GM12878 (cell line): ENCODE data around the gene SSH2. TPM values are rescaled to one million over a fixed set of nuclear protein-coding genes. Genes with fewer than 3 reads are reported as not detected.

Source experiments
- ATAC-seq: fragments of 200-7000 bp; cut with Tn5 transposase; 3 replicates; pipeline ENCODE4 v1.9.1; 2020; ENCODE audit warnings: mild to moderate bottlenecking, moderate library complexity
- BruUV-seq: library from RNA; stranded (reverse); fragments of 400-500 nt; replicated peaks from 2 replicates; lab custom pipeline; 2021; lab: Mats Ljungman, UMichigan
- CTCF ChIA-PET: fragments of 300-600 bp; sonication (Branson Sonifier 250); formaldehyde crosslinking; extraction: SDS; loops from one replicate; lab custom pipeline; 2021; ENCODE audit warnings: inconsistent platforms; lab: Yijun Ruan, JAX
- POLR2A ChIA-PET: fragments of 350-600 bp; formaldehyde crosslinking; extraction: SDS; loops from one replicate; lab custom pipeline; 2021; ENCODE audit warnings: inconsistent platforms; lab: Charles Lee
- RAD21 ChIA-PET: fragments of 300-600 bp; sonication (Branson Sonifier 250); formaldehyde crosslinking; loops from one replicate; lab custom pipeline; 2023; ENCODE audit warnings: antibody characterized with exemption; ENCODE audit not compliant: unreplicated experiment; lab: Charles Lee
- SMC1A ChIA-PET: fragments of 300-600 bp; sonication (Branson Sonifier 250); formaldehyde crosslinking; loops from one replicate; lab custom pipeline; 2023; ENCODE audit not compliant: unreplicated experiment, uncharacterized antibody; lab: Charles Lee
- DNase-seq: peaks from one replicate; pipeline ENCODE4 v3.0.0-alpha.2; 2011; ENCODE audit warnings: low read depth, low spot score
- FAIRE-seq: peaks from 3 replicates; lab custom pipeline; 2011; peaks lifted over from hg19 to GRCh38; lab: Jason Lieb, UNC
- H2AFZ ChIP-seq: 2 replicates; pipeline ENCODE4 v1.6.0; 2011; ENCODE audit warnings: low read depth, low read length, control low read depth; ENCODE audit not compliant: control insufficient read depth
- H3K27ac ChIP-seq: 2 replicates; pipeline ENCODE4 v1.5.1; 2011; ENCODE audit warnings: control low read depth; ENCODE audit not compliant: control insufficient read depth, insufficient read depth
- H3K27me3 ChIP-seq, 2 experiments: replicated peaks in 1 of 2; 2 replicates each; pipeline versions ENCODE4 v1.6.0 to v1.6.1; 2011; ENCODE audit warnings: low read length in 1 of 2; ENCODE audit not compliant: control insufficient read depth in 2 of 2, insufficient read depth in 2 of 2
- H3K36me3 ChIP-seq, 2 experiments: 2 replicates each; pipeline ENCODE4 v1.5.1; 2011; ENCODE audit warnings: low read length in 1 of 2; ENCODE audit not compliant: control insufficient read depth in 2 of 2, insufficient read depth in 2 of 2
- H3K4me1 ChIP-seq: 2 replicates; pipeline ENCODE4 v1.6.1; 2011; ENCODE audit warnings: mild to moderate bottlenecking, low read length, moderate library complexity, mixed read lengths; ENCODE audit not compliant: control insufficient read depth, insufficient read depth
- H3K4me2 ChIP-seq: 2 replicates; pipeline ENCODE4 v1.6.0; 2011; ENCODE audit warnings: control low read depth; ENCODE audit not compliant: control insufficient read depth, insufficient read depth
- H3K4me3 ChIP-seq: fragments of 200-600 bp; sonication (generic); 2 replicates; pipeline ENCODE4 v1.5.1; 2016
- H3K79me2 ChIP-seq: 2 replicates; pipeline ENCODE4 v1.6.0; 2011; ENCODE audit warnings: low read length; ENCODE audit not compliant: control insufficient read depth, insufficient read depth
- H3K9ac ChIP-seq: 2 replicates; pipeline ENCODE4 v1.8.0; 2011; ENCODE audit warnings: low read length, control low read depth, mixed read lengths; ENCODE audit not compliant: control insufficient read depth, insufficient read depth
- H3K9me3 ChIP-seq: replicated peaks from 3 replicates; pipeline ENCODE4 v1.5.1; 2011; ENCODE audit warnings: mild to moderate bottlenecking, low read length; ENCODE audit not compliant: control insufficient read depth, insufficient read depth
- H4K20me1 ChIP-seq: 2 replicates; pipeline ENCODE4 v1.6.0; 2011; ENCODE audit not compliant: control insufficient read depth, insufficient read depth
- NFIC ChIP-seq: IDR thresholded peaks from 2 replicates; pipeline ENCODE4 v1.6.1; 2012; ENCODE audit warnings: low read depth, mild to moderate bottlenecking, inconsistent platforms, low read length, moderate library complexity
- POU2F2 ChIP-seq: IDR thresholded peaks from 3 replicates; pipeline ENCODE4 v1.6.1; 2011; ENCODE audit warnings: low read depth, mild to moderate bottlenecking, low read length, borderline replicate concordance
- RB1 ChIP-seq: fragments of 450-650 bp; formaldehyde crosslinking; IDR thresholded peaks from 2 replicates; pipeline ENCODE4 v1.6.1; 2017; ENCODE audit warnings: mild to moderate bottlenecking, borderline replicate concordance
- RELA ChIP-seq: fragments of 450-650 bp; IDR thresholded peaks from 2 replicates; pipeline ENCODE4 v1.8.0; 2014; ENCODE audit warnings: borderline replicate concordance; ENCODE audit not compliant: partially characterized antibody
- TCF7 ChIP-seq: IDR thresholded peaks from 2 replicates; pipeline ENCODE4 v1.6.1; 2014; ENCODE audit warnings: antibody characterized with exemption, borderline replicate concordance
- ZNF207 ChIP-seq: fragments of 450-650 bp; IDR thresholded peaks from 2 replicates; pipeline ENCODE4 v1.6.1; 2014; ENCODE audit warnings: antibody characterized with exemption, mild to moderate bottlenecking, borderline replicate concordance
- WGBS: methylation state at CpG from one replicate; pipeline ENCODE4 v1.1.6; 2016; ENCODE audit warnings: low lambda C conversion rate; ENCODE audit not compliant: insufficient replicate concordance, insufficient coverage; ENCODE audit errors: missing lambda C conversion rate; 5-methylcytosine and 5-hydroxymethylcytosine counted together
- in situ Hi-C: fragments of 300-500 bp; cut with MboI; formaldehyde crosslinking; loops from 9 replicates; pipeline ENCODE4 v1.14.3; 2018; ENCODE audit warnings: mixed read lengths
- intact Hi-C: fragments of 100-400 bp; cut with micrococcal nuclease; formaldehyde crosslinking; loops from one replicate; pipeline ENCODE4 v1.14.2; 2022; ENCODE audit not compliant: unreplicated experiment
- polyA plus RNA-seq, 11 experiments: library from polyadenylated mRNA; depleted of rRNA in 4 of 11; unstranded in 6 of 11; stranded (reverse) in 5 of 11; fragments of >200 nt; fragmentation: Nextera tagmentation in 4 of 11; fragmentation: Illumina TruSeq in 1 of 11; extraction: Ambion mirVana in 4 of 11; extraction: Trizol in 1 of 11; gene quantifications; 1 replicate in 1 of 11; 2 replicates in 10 of 11; pipeline versions ENCODE4 v1.2.1 to v1.2.3, GENCODE V29; 2011 to 2016; ENCODE audit warnings: inconsistent platforms in 2 of 11, missing spikeins in 2 of 11, low read depth in 1 of 11
- total RNA-seq, 4 experiments: library from RNA; depleted of rRNA in 3 of 4; stranded (reverse); fragments of >200 nt in 3 of 4; fragmentation: Illumina TruSeq in 1 of 4; extraction: Trizol in 1 of 4; gene quantifications; 2 replicates each; pipeline versions ENCODE4 v1.2.1 to v1.2.3, GENCODE V29; 2013 to 2021
- TF ChIP-seq, protein P1 (sequence below): fragments of 450-650 bp; IDR thresholded peaks from 2 replicates; pipeline ENCODE4 v1.6.1; 2017; ENCODE audit warnings: mild to moderate bottlenecking, moderate library complexity
- TF ChIP-seq, protein P2 (sequence below): IDR thresholded peaks from 2 replicates; pipeline ENCODE4 v1.6.1; 2012; ENCODE audit warnings: low read depth, low read length, improper control_type of control experiment

The SSH2 gene
- total and polyA plus RNA-seq, 10 of the 15 experiments (the other 5 are each of a cell fraction or from before 2014, with no cell fraction given) = 9.3 to 65.9 (median 34.0) TPM

DNA sequence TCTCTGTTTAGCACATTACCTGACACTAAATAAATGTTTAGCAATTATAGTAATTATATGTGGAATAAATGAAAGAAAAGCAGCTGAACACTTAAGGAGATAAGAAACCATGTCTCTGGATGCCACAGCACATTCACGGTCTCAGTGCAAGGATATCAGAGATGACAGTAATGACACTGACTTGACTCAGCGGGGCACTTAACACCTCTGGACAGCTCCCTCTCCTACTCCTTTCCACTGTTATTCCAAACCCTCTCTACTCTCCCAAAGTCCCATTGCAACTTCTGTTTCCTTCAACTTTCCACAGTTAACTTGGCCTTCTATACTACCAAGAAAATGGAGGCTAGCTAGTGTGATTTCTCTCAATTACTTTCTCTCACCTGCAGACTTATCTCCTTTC is 214.3 kb downstream of the SSH2 start:
- BruUV-seq = no TSS peak
- H3K27me3 ChIP-seq = no peaks in the 10 kb centered on the region
- H3K4me2 ChIP-seq = no peak overlapping the region
- DNase-seq (no peak), ATAC-seq (no peak), FAIRE-seq (no peak)
- H3K9me3 ChIP-seq = no peaks in the 10 kb centered on the region
- no peak overlapping the region for H2AFZ ChIP-seq
- POLR2A ChIA-PET = interaction anchor here (0.6 to 1.6 kb wide), 2 partner anchors 10 to 570 kb away, joined by 3 to 4 read pairs; no protein-coding TSS in a partner anchor
- TF ChIP-seq RELA (no peak), TCF7 (no peak), ZNF207 (no peak)
- no peak overlapping the region for H3K4me3 ChIP-seq
- SMC1A ChIA-PET = interaction anchor here (0.6 to 1.2 kb wide), 4 partner anchors 9 to 1123 kb away, joined by 3 to 6 read pairs (median 3); no protein-coding TSS in a partner anchor
- H3K36me3 ChIP-seq = peaks cover 0 to 7% of the 10 kb centered on the region in 2 experiments; a peak in 2 of 4 replicates
- in situ Hi-C loops = no loop called here
- CTCF ChIA-PET = interaction anchor here (1.3 kb wide), 1 partner anchor 9 kb away, joined by 4 read pairs; no protein-coding TSS in a partner anchor
- RAD21 ChIA-PET = interaction anchor here (1.3 kb wide), 2 partner anchors 10 to 17 kb away, joined by 3 to 4 read pairs; no protein-coding TSS in a partner anchor
- peaks cover 46% of the 10 kb centered on the region for H3K79me2 ChIP-seq
- no peaks in the 10 kb centered on the region for H4K20me1 ChIP-seq
- intact Hi-C loops = no loop called here
- peaks cover 36% of the 10 kb centered on the region for H3K4me1 ChIP-seq
- WGBS = 98% methylated on average over 2 of the region's 2 CpGs
- H3K9ac ChIP-seq = no peak overlapping the region
- no peak overlapping the region for H3K27ac ChIP-seq

DNA sequence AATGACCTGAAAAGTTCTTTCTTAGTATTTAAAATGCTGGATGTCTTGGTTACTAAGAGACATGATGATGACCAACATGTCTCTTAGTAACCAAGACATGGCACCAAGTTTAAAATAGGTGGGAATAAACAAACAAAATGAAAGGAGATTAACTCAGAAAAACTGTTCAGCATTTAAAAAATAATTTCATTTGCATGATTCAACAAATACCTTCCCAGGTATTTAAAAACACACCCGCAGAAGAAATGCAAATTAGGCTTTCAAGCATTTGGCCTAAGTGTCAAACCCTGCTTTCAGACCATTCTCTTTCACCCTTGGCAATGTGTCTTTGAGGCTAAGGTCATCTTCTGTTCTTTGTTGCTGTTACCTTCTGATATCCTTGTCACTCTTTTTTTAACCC is 215.9 kb downstream of the SSH2 start:
- peak overlapping the region; percentile 63 for H3K27ac ChIP-seq
- FAIRE-seq = no peak
- H4K20me1 ChIP-seq = no peaks in the 10 kb centered on the region
- peak; percentile 69 for ATAC-seq
- no peaks in the 10 kb centered on the region for H3K9me3 ChIP-seq
- WGBS = 9% methylated on average over 1 of the region's 1 CpG
- SMC1A ChIA-PET = interaction anchor here (11.8 kb wide), 1 partner anchor 9 kb away, joined by 224 read pairs; no protein-coding TSS in a partner anchor
- H3K27me3 ChIP-seq = no peaks in the 10 kb centered on the region
- H3K9ac ChIP-seq = no peak overlapping the region
- peaks cover 51% of the 10 kb centered on the region for H3K79me2 ChIP-seq
- POLR2A ChIA-PET = interaction anchor here (0.6 to 6.9 kb wide), 2 partner anchors 8 to 11 kb away, joined by 7 to 58 read pairs; no protein-coding TSS in a partner anchor
- H3K4me2 ChIP-seq = peak overlapping the region; percentile 4; the same call in 1 of the 2 replicates
- H3K4me3 ChIP-seq = no peak overlapping the region
- no peak overlapping the region for H2AFZ ChIP-seq
- in situ Hi-C loops = no loop called here
- CTCF ChIA-PET = interaction anchor here (0.7 to 3.8 kb wide), 2 partner anchors 9 to 21 kb away, joined by 3 to 14 read pairs; no protein-coding TSS in a partner anchor
- RAD21 ChIA-PET = interaction anchor here (0.7 to 1.2 kb wide), 2 partner anchors 49 to 64 kb away, joined by 3 to 4 read pairs; no protein-coding TSS in a partner anchor
- no peak for DNase-seq
- no TSS peak for BruUV-seq
- intact Hi-C loops = no loop called here
- peaks cover 0 to 7% of the 10 kb centered on the region in 2 experiments; a peak in 2 of 4 replicates for H3K36me3 ChIP-seq
- no peak for TF ChIP-seq RB1
- TF ChIP-seq, protein P1, sequence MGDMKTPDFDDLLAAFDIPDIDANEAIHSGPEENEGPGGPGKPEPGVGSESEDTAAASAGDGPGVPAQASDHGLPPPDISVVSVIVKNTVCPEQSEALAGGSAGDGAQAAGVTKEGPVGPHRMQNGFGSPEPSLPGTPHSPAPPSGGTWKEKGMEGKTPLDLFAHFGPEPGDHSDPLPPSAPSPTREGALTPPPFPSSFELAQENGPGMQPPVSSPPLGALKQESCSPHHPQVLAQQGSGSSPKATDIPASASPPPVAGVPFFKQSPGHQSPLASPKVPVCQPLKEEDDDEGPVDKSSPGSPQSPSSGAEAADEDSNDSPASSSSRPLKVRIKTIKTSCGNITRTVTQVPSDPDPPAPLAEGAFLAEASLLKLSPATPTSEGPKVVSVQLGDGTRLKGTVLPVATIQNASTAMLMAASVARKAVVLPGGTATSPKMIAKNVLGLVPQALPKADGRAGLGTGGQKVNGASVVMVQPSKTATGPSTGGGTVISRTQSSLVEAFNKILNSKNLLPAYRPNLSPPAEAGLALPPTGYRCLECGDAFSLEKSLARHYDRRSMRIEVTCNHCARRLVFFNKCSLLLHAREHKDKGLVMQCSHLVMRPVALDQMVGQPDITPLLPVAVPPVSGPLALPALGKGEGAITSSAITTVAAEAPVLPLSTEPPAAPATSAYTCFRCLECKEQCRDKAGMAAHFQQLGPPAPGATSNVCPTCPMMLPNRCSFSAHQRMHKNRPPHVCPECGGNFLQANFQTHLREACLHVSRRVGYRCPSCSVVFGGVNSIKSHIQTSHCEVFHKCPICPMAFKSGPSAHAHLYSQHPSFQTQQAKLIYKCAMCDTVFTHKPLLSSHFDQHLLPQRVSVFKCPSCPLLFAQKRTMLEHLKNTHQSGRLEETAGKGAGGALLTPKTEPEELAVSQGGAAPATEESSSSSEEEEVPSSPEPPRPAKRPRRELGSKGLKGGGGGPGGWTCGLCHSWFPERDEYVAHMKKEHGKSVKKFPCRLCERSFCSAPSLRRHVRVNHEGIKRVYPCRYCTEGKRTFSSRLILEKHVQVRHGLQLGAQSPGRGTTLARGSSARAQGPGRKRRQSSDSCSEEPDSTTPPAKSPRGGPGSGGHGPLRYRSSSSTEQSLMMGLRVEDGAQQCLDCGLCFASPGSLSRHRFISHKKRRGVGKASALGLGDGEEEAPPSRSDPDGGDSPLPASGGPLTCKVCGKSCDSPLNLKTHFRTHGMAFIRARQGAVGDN = peak; percentile 52; the same call in 1 of the 2 replicates
- TF ChIP-seq POU2F2 = peak; percentile 39; the same call in 1 of the 3 replicates
- TF ChIP-seq, protein P2, sequence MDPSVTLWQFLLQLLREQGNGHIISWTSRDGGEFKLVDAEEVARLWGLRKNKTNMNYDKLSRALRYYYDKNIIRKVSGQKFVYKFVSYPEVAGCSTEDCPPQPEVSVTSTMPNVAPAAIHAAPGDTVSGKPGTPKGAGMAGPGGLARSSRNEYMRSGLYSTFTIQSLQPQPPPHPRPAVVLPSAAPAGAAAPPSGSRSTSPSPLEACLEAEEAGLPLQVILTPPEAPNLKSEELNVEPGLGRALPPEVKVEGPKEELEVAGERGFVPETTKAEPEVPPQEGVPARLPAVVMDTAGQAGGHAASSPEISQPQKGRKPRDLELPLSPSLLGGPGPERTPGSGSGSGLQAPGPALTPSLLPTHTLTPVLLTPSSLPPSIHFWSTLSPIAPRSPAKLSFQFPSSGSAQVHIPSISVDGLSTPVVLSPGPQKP = no peak
- no peak for TF ChIP-seq NFIC
- peaks cover 36% of the 10 kb centered on the region for H3K4me1 ChIP-seq
